HPDE6-E6E7 (cell line): ENCODE data around the gene KRT16.

Experiments
- DNase-seq: peaks from one replicate; pipeline ENCODE4 v3.0.0; 2011; ENCODE audit warnings: missing footprints; ENCODE audit errors: extremely low spot score

Gene KRT16

DNA sequence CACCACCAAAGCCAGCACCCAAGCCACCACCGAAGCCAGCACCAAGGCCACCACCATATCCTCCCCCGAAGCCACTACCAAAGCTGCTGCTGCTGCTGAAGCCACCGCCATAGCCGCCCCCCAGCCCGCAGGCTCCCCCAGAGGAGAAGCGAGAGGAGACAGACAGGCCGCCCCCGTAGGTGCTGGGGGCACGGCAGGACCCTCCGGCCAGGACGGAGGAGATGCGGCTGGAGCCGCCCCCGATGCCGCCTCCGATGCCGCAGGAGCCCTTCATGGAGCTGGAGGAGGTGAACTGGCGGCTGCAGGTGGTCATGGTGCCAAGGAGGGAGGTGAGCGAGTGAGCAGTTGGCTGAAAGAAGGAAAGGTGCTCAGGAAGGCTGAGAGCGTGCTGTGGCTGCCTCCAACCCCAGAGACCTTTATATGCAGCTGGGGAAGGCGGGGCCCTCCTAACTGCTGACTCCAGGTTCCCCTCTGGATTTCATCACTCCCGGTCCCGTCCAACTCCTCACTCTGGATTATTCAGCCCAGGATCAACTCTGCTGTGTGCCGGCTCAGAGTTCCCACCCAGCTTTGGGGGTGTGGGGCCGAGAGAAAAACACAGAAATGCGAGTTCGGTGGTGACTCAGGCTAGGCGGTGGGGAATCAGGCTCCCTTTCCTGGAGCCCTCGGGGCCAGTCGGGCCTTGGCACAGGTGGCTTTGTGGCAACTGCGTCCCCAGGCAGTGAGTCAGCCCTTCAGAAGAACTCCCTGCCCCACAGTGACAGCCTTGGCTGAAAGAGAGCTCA lies at the start of gene KRT16:
Gene KRT16, minus strand, starts transcription at position 392 of the 785 bp plus-strand sequence. Its CDS starts 79 bp downstream, at position 313.
- peak; percentile 66 for DNase-seq

DNA sequence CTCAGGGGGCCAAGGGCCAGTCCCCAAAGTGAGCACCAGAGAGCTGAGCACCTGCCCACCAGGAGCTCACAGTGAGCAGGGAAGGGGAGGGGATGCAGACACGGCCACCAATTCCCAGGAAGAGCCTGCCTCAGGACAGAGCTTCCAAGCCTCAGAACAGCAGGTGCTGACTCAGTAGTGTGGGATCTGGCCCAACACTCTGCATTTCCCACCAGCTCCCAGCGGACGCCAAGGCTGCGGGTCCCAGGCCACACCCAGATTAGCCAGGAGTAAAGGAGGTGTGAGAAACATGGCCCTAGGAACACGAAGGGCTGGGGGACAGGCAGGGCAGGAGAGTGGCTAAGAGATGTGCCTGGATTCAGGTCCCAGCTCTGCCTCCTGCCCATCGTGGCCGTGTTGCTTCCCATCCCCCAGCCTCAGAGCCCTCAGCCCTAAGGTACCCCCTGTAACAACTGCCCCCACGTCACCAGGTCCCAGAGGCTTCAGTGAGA lies 47.7 kb upstream of the KRT16 start:
- no peak for DNase-seq

DNA sequence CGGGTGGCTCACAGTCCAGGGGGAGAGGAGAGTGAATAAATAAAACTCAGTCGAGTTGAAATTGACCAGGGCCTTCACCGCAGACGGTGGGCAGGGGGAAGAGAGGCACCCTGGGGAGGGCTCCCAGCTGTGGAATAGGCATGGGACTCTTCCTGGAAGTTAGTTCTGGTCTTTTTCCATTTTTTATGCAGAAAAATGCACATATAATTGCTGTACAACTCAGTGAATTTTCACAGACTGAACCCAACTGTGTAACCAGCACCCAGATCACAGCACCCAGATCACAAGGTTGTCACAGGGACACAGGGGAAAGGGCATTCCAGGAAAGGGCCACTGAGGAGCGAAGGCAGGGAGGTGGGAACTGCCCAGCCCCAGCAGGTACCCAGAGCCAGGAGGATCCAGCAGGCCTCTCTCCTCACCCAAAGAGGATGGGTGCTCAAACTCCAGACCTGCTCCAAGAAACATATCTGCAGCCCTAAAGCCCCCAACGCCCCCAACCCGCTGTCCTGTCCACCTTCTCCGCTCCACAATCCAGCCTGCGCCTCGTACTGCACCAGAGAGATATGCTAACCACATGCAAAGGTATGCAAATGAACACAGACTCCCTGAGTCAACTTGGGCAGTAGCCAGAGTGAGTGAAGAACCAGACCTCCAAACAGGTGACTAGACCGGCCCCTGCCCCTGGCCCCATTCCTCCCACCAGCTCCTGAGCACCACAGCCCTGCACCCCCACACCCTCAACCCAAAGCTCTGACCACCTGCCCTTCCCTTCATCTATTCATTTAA lies 47.1 kb upstream of the KRT16 start:
- DNase-seq, result no peak

DNA sequence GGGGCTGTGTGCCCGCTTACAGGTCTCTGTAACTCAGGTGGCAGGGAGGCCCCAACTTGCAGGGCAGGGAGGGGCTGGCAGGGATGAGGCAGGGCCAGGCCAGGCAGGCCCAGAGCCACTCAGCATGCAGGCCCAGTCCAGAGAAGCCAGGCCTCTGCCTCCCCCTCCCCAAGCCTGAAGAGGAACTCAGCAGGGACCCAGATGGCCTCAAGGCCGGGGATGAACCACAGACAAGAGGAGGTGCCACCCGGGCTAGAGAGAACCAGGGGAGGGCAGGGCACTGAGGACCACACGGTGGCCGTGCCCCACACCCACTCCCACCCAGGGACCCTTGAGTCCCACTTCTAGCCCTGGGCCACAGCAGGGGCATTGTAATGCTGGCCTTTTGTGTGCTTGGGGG lies 46.3 kb upstream of the KRT16 start:
- DNase-seq, result no peak

DNA sequence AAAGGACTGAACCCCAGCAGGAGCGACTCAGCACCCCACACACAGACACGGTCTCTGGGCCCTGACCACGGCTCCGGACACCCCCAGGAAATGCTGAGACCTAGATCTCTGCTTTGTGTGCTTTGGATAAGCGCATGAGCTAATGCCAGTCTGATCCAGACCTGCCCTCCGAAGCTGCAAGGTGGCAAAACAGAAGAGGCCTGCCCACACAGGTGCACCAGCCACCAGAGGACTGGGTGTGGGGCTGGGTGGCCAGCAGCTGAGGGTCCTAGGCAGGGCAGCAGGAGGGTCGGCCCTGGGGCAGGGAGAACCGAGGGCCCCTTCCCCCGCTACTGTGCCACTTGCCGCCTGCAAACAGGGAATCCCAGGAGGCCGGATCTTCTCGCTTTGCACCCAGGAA lies 45.4 kb upstream of the KRT16 start:
- no peak for DNase-seq

DNA sequence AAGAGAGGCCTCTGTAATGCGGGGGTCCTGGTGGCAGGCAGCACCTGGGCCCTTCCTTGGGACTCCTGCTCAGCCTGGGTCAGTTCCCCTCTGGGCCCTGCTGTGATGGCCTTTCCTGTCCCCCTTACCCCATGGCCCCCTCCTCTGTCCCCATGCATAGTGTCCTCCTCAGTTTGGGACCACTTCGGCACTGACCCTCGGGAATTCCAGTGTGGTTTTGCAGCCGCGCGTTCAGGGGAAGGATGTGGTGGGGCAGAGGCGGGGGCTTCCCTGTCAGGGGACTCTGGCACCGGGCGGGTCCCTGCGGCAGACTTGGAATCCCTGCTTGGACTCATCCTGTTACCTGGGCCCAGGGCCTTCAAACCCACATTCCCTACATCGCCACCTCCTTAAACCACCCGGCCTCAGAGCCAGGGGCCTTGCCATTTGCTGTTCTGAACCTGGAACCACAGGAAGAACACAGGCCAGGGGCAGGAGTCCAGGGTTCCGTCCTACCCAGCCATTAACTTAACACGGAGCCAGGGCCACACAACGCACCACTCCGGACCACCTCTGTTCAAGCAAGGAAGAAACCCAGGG lies 44.7 kb upstream of the KRT16 start:
- DNase-seq, result no peak

DNA sequence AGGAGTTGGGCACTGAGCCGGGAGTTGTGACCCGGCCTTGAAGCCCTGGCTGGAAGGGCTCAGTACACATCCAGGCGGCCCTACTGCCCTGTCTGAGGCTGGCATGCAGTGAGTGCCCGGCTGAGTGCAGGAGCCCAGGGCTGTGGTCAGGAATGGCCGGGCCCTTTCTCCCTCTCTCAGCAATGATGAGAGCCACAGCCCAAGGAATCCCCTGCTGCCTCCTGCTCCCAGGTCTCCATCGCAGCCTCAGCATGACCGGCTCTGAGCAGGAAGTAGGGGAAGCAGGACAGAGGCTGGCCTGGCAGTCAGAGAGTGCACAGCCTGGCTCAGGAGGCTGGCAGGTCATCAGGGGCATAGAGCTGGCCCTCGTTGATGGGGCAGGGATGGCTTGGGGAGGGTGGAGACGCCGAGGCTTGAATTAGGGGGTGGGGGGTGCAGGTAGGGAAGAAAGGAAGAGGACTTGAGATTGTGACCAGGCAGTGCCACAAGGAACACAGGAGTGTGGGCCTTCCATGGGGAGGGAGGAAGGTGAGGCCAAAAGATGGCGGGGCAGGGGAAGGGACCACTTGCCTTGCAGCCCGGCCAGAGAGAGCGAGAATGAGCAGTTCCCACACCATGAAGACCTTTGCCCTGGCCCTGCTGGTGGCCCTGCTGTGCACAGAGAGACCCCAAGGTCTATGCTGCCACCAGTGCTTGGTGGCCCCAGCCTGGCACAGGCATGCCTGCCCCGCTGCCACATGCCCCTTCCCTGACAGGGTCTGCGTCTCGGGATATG lies 43.9 kb upstream of the KRT16 start:
- DNase-seq, result no peak

DNA sequence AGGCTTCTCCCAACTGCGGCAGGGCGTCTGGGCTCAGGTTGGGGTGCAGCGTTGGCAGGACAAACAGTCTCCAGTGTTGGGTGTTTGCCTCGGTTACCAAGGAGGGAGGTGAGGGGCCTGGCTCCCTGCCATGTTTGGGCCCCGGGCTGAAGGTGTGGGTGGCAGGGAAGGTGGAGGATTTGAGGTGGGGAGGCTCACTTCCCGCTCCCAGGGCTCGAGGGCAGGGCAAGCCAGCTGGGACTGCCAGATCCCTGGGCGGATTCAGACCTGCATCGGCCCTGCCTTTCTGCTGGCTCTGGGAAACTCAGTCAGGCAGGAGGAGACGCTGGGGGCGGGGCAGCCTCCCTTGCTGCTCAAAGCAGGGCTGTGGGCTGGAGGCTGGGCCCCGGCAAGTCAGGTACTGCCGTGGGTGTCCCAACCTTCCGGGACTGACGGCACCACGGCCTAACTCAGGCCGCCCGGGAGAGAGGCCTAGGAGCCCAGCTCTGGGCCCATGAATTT lies 43.1 kb upstream of the KRT16 start:
- DNase-seq, result peak; percentile 91

DNA sequence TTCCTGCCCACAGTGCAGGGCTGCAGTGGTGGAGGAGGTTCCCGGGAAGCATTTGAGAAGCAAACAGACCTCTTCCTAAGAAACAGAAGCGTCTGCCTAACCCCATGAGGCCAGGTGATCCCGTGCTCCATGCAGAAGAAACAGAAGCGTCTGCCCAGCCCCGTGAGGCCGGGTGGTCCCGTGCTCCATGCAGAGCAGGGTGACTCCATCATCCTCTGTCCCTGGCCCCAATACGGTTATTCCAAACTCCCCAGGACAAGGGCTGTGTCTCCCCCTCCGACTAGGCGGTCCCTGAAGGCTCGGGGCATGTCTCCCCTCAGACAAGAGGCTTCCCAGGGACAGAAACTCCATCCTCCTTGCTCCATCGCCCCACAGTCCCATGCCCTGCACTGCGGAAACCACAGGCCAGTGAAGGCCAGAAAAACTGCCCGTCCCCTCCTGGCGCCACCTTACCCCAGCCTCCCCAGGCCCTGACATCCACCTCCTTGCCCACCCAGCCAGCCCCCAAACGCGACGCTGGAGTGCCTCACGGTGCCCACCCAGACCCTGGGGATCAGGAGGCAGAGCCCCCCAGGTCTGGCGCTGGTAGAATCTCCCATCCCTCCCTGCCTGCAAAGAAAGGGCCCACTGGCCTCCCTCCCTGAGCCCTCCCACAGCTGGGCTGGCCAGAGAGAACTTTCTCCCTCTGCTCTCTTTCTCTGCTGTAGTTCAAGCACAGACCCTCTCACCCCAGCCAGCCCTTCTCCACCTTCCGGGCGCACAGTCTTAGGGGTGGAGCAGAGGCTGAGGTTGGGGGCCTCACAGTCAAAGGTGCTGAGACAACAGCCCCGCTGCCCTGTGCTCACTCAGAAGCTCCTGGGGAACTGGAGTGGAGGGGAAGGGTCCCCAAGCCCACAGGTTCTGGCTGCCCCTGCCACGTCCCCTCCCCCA lies 42.4 kb upstream of the KRT16 start:
- no peak for DNase-seq

DNA sequence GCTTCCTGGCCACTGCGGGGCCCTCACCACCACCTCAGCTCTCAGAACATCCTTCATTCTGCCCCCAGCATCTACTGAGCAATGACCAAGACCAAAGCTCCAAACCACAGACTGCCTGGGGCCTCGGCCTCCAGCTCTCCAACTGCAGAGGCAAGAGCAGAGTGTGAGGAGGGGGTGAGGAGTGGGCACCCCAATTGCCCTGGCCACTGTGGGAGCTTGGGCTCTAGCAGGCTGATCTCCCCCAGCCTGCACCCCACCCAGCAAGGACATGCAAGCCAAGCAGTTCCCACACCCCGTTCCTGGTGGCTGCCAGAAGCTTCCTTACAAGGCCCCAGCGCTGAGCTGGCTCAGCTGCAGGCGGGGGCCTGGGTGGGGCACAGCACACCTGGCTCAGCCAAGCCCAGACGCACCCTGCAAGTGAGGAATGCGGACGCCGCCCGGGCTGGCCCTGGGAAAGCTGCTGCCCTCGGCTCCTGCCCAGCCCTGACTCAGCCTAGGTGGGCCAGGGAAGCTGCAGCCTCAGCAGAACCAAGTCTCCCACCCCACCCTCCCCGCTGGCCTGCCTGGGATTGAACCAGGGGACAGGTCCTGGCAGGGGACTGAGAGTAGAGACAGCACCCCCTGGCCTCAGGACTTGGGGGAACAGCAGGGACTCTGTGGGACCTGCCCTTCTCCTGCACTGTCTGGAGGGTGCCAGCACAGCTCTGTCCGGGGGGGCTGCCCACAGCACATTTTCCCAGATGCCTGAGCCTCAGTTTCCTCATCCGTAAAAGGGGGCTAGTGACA lies 41.5 kb upstream of the KRT16 start:
- DNase-seq, result peak; percentile 96

DNA sequence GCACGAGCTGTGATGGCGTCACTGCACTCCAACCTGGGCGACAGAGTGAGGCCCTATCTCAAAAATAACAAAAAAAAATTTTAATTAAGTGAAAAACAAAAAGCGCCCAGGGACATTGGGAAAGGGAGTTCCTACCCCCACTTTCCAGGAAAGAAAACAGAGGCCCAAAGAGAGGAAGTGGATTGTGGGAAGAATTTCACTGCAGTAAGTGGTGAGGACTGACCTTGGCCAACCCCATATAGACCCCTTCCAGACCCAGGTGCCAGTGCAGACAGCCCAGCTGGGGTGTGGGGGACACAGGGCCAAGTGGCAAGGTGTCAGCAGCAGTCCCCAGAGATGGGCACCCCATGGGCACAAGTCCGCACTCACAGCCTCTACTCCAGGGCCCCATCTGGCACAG lies 40.9 kb upstream of the KRT16 start:
- no peak for DNase-seq

DNA sequence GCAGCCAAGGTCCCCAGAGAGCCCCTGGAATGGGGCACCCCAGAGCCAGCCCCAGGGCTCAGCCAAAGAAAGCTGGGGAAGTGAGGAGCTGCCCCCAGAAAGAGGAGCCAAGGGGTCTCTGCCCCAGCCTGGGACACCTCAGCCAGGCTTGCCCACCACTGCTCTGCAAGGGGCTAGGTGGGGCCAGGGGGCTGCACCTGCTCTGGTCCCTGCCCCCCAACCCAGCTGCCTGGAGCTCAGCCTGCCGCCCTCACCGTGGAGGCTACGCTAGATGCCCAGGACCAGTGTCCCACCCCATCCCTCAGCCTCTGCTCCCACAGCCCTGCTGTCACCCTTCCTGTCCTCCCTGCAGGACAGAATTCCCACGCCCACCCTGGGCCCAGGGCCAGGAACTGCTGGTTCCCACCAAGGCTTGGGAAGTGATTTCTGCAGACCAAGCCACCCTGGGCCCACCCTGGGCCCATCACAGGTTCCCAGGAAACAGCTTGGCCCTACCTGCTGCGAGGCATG lies 39.9 kb upstream of the KRT16 start:
- no peak for DNase-seq

DNA sequence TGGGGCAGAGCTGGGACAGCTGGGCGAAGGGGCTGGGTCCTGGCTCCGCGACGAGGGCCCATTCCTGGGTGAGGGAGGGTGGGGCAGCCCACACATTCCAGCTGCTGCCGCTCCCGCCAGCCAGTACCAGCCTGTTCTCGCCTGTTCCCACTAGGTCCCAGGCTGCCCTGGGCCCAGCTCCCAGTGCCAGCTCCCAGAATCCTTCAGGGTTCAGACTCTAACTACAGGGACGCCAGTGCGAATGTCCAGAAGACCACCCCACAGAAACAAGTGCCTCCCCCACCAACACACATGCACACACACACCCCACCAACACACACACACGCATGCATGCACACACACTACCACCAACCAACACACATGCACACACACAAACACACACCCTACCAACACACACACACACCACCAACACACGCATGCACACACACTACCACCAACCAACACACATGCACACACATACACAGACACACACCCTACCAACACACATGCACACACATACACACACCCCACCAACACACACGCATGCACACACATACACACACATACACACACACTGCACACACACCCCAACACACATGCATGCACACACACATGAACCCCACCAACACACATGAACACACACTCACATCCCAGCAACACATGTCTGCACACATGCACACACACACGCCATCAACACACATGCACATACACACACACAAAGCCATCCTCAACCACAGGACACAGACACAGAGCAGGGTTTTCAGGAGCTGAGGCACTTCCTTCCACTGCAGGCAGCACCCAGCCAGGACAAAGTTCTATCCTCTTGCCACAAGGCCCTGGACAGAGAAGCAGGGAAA lies 39.3 kb upstream of the KRT16 start:
- peak; percentile 79 for DNase-seq

DNA sequence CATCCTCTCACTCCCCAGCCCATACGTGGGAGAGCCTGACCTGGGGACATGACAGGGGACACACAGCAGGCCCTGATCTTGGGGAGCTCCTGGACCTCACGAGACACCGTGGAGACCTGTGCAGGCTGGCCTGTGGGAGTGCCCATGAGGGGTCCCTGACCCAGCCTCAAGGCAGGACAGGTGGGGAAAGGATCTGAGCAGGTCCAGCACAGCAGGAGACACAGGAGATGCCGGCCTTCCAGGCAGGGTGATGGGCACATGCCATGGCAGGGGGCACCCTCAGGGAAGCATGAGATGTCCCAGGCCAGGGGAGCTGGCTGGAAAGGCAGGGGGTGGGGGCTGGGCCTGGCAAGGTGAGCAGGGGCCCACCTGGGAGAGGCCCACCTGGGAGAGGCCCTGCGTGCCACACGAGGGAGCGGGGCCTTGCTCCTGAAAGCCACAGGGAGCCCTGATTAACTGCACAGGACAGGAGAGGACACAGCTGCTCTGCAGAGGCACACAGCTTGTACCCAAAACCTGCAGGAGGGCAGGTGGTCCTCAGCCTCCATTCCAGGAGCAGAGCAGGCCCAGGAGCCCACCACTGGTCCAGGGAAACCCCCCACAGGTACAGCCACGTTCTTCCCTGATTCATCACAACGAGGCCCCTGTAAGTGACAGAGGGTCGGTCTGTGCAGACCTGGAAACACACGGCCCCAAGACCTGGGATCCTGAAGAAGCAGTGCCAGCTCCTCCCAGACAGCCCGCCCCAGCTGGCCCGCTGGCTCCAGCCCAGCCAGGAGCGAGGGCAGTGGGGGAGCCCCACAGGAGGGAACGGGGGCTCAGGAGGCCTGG lies 38.4 kb upstream of the KRT16 start:
- DNase-seq, result no peak

DNA sequence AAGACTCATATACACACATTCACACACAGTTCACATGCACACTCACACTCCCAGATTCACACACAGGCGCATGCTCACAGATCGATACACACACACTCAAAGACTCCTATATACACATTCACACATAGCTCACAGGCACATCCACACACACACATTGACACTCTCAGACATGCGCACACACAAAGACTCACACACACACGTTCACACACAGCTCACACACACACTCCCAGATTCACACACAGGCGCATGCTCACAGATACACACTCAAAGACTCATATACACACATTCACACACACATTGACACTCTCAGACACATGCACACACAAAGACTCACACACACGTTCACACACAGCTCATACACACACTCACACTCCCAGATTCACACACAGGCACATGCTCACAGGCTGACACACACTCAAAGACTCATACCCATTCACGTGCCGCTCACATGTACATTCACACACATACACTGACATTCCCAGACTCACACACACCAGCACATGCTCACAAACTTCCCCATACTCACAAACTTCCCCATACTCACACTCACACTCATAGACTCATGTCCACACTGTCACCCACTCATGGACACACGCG lies 37.5 kb upstream of the KRT16 start:
- DNase-seq, result no peak

DNA sequence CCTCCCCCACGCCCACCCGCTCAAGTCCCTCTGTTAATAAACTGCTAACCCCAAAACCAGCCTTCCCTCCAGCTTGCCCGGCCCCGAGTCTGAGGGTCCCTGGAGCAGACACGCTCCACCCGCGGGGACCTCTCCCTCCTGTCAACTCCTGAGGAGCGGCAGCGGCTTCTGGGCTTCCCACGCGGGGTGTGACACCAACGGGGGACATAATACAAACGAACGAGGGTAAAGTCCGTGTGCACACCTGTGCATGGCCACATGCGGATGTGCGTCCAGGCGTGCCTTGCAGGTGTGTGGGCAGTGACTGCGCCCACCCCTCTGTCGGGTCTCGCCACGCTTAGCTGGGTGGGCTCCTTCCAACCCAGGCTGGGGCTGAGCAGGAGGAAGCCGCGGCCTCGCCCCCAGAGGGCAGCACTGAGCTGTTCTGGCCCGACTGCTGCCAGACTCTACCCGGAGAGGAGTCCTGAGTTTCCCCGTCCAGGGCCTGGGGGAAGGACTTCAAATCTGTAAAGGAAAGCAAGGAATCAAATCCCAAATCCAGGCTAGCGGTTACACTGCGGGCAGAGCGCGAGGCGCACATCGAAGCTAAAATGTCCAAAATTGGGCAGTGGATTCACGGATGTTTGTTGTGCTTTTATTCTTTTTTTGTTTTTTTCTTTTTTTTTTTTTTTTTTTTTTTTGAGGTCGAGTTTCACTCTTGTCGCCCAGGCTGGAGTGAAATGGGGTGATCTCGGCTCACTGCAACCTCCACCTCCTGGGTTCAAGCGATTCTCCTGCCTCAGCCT lies 36.0 kb upstream of the KRT16 start:
- DNase-seq, result no peak
